Measurements from ENCODE around the gene RBM42. TPM values are rescaled to one million over a fixed set of nuclear protein-coding genes. Genes with fewer than 3 reads are reported as not detected.
A peak's percentile ranks its signal among the peaks of the same experiment; 100 is the strongest.

RBM42 gene
- total RNA-seq, 4 donors from 2014 or later, result 57.3 to 64.4 (median 63.1) TPM

- H3K4me3 ChIP-seq, result no peak overlapping the region
- no peaks in the 10 kb centered on the region for H3K36me3 ChIP-seq
- H3K4me1 ChIP-seq, result peaks cover 0 to 8% (median 3%) of the 10 kb centered on the region in 4 donors
- no peaks in the 10 kb centered on the region for H3K27me3 ChIP-seq
- H3K27ac ChIP-seq, result no peak overlapping the region
- peaks cover 0 to 8% (median 0%) of the 10 kb centered on the region in 4 donors for H3K9me3 ChIP-seq
- TF ChIP-seq POLR2A (IDR thresholded peaks at IDR 0.05) (no peak), CTCF (IDR thresholded peaks at IDR 0.05) (no peak)
- no peak for DNase-seq
Observed at GRCh38 chr19:35607661-35608060, 21.2 kb upstream of the RBM42 start.

- TF ChIP-seq CTCF (IDR thresholded peaks at IDR 0.05) (no peak), POLR2A (IDR thresholded peaks at IDR 0.05) (no peak)
Observed at GRCh38 chr19:35608251-35608650, 20.6 kb upstream of the RBM42 start.

GRCh38 chr19:35609851-35610353 is 18.9 kb upstream of the RBM42 start:
- peaks cover 2 to 12% (median 7%) of the 10 kb centered on the region in 4 donors for H3K4me1 ChIP-seq
- TF ChIP-seq POLR2A (IDR thresholded peaks at IDR 0.05), result no peak
- TF ChIP-seq CTCF (IDR thresholded peaks at IDR 0.05), result no peak
- no peaks in the 10 kb centered on the region for H3K36me3 ChIP-seq
- H3K4me3 ChIP-seq, result no peak overlapping the region
- no peaks in the 10 kb centered on the region for H3K27me3 ChIP-seq
- peak in 2 of 3 donors; percentile 52 to 60 for DNase-seq
- H3K27ac ChIP-seq, result peak overlapping the region in 2 of 4 donors; percentile 55 to 74
- H3K9me3 ChIP-seq, result peaks cover 0 to 8% (median 0%) of the 10 kb centered on the region in 4 donors

More at GRCh38 chr19:35608251-35608650, 20.6 kb upstream of the RBM42 start:
- Histone ChIP-seq H3K36me3 (no peaks in the 10 kb centered on the region), H3K27me3 (no peaks in the 10 kb centered on the region), H3K9me3 (peaks cover 0 to 8% (median 0%) of the 10 kb centered on the region in 4 donors), H3K4me1 (peaks cover 2 to 12% (median 6%) of the 10 kb centered on the region in 4 donors), H3K4me3 (no peak overlapping the region), H3K27ac (no peak overlapping the region)
- DNase-seq, result no peak

- Histone ChIP-seq H3K36me3 (no peaks in the 10 kb centered on the region), H3K9me3 (peaks cover 0 to 8% (median 0%) of the 10 kb centered on the region in 4 donors), H3K4me1 (peaks cover 2 to 12% (median 7%) of the 10 kb centered on the region in 4 donors), H3K27ac (peak overlapping the region in 3 of 4 donors; percentile 66 to 83 (median 77)), H3K27me3 (no peaks in the 10 kb centered on the region), H3K4me3 (peak overlapping the region; percentile 63 to 85 (median 75))
- TF ChIP-seq POLR2A (IDR thresholded peaks at IDR 0.05) (no peak), CTCF (IDR thresholded peaks at IDR 0.05) (no peak)
- no peak for DNase-seq
Observed at GRCh38 chr19:35612224-35612558, 16.6 kb upstream of the RBM42 start.

GRCh38 chr19:35612559-35613321 is 16.1 kb upstream of the RBM42 start, which contains the start of gene HAUS5:
HAUS5 (plus strand) TSS chr19:35612735; CDS start chr19:35612795, 60 bp downstream.
- Histone ChIP-seq H3K27me3 (no peaks in the 10 kb centered on the region), H3K4me1 (peaks cover 2 to 12% (median 7%) of the 10 kb centered on the region in 4 donors), H3K9me3 (peaks cover 0 to 8% (median 0%) of the 10 kb centered on the region in 4 donors), H3K36me3 (no peaks in the 10 kb centered on the region), H3K4me3 (peak within 1 kb of the TSS; percentile 63 to 85 (median 75)), H3K27ac (peak within 1 kb of the TSS; percentile 66 to 83 (median 74))
- peak; percentile 96 to 98 (median 97) for DNase-seq
- TF ChIP-seq POLR2A (IDR thresholded peaks at IDR 0.05), result peak in 1 of 2 donors; percentile 26
- TF ChIP-seq CTCF (IDR thresholded peaks at IDR 0.05), result peak in 3 of 6 experiments; percentile 21 to 41 (median 23)

All from Peyer's patch (tissue), 4 donors.